ENCODE measurements around the gene STUB1. TPM values are rescaled to one million over a fixed set of nuclear protein-coding genes. Genes with fewer than 3 reads are reported as not detected.

Gene STUB1
- total RNA-seq, 2 experiments from 2014 or later = 72.4 to 85.5 TPM

- ChIA-PET CTCF (ENCODE audit: unreplicated experiment) (interaction anchor here (1.0 kb wide), 1 partner anchor 72 kb away, joined by 4 read pairs; the partner anchor contains the start of genes CHTF18 and RPUSD1), POLR2A (no interaction called here)
- Histone ChIP-seq H4K20me1 (ENCODE audit: insufficient read depth, low read length) (no peaks in the 10 kb centered on the region), H3K79me2 (ENCODE audit: insufficient read depth, low read depth, low read length) (no peaks in the 10 kb centered on the region), H3K36me3 (ENCODE audit: insufficient read depth, low read length) (no peaks in the 10 kb centered on the region), H3K9me2 (ENCODE audit: insufficient read depth, low read length) (no peaks in the 10 kb centered on the region), H3K27ac (ENCODE audit: low read depth, low read length, poor library complexity, severe bottlenecking) (no peak overlapping the region), H3K4me1 (ENCODE audit: insufficient read depth, low read length, poor library complexity, severe bottlenecking) (peaks cover 41% of the 10 kb centered on the region), H2AFZ (ENCODE audit: low read length) (no peak overlapping the region), H3K4me2 (ENCODE audit: low read length) (no peak overlapping the region), H3K4me3 (ENCODE audit: low read depth, low read length, poor library complexity, severe bottlenecking) (no peak overlapping the region), H3K9me3 (ENCODE audit: low read length) (no peaks in the 10 kb centered on the region)
- no TSS peak for BruUV-seq (replicated peaks)
- TF ChIP-seq CTCF (conservative IDR thresholded peaks at IDR 0.05; ENCODE audit: low read length) (no peak), EZH2phosphoT487 (IDR thresholded peaks at IDR 0.05; ENCODE audit: borderline replicate concordance, low read depth, low read length) (no peak)
- no peak for DNase-seq (ENCODE audit: low spot score)
- intact Hi-C loops (cut with micrococcal nuclease; ENCODE audit: unreplicated experiment) = no loop called here
Observed at GRCh38 chr16:716768-717325, 36.6 kb downstream of the STUB1 start.

- H4K20me1 ChIP-seq (ENCODE audit: insufficient read depth, low read length) = no peaks in the 10 kb centered on the region
- ChIA-PET CTCF (ENCODE audit: unreplicated experiment) (no interaction called here), POLR2A (no interaction called here)
- BruUV-seq (replicated peaks) = no TSS peak
- H3K9me3 ChIP-seq (ENCODE audit: low read length) = no peaks in the 10 kb centered on the region
- 0 out of 2 replicates have a peak, but pooled peaks cover 1% of the 10 kb centered on the region for H3K36me3 ChIP-seq (ENCODE audit: insufficient read depth, low read length)
- H2AFZ ChIP-seq (ENCODE audit: low read length) = no peak overlapping the region
- no peaks in the 10 kb centered on the region for H3K79me2 ChIP-seq (ENCODE audit: insufficient read depth, low read depth, low read length)
- no peak overlapping the region for H3K4me2 ChIP-seq (ENCODE audit: low read length)
- no peak for DNase-seq (ENCODE audit: low spot score)
- H3K27ac ChIP-seq (ENCODE audit: low read depth, low read length, poor library complexity, severe bottlenecking) = no peak overlapping the region
- no peak overlapping the region for H3K4me3 ChIP-seq (ENCODE audit: low read depth, low read length, poor library complexity, severe bottlenecking)
- H3K4me1 ChIP-seq (ENCODE audit: insufficient read depth, low read length, poor library complexity, severe bottlenecking) = peaks cover 49% of the 10 kb centered on the region
- H3K9me2 ChIP-seq (ENCODE audit: insufficient read depth, low read length) = no peaks in the 10 kb centered on the region
- TF ChIP-seq EZH2phosphoT487 (IDR thresholded peaks at IDR 0.05; ENCODE audit: borderline replicate concordance, low read depth, low read length) (no peak), CTCF (conservative IDR thresholded peaks at IDR 0.05; ENCODE audit: low read length) (no peak)
- intact Hi-C loops (cut with micrococcal nuclease; ENCODE audit: unreplicated experiment) = no loop called here
Observed at GRCh38 chr16:717450-718245, 37.4 kb downstream of the STUB1 start.

- ChIA-PET CTCF (ENCODE audit: unreplicated experiment) (no interaction called here), POLR2A (no interaction called here)
- no peaks in the 10 kb centered on the region for H3K9me3 ChIP-seq (ENCODE audit: low read length)
- no peak for TF ChIP-seq EZH2phosphoT487 (IDR thresholded peaks at IDR 0.05; ENCODE audit: borderline replicate concordance, low read depth, low read length)
- no peak for TF ChIP-seq CTCF (conservative IDR thresholded peaks at IDR 0.05; ENCODE audit: low read length)
- no peaks in the 10 kb centered on the region for H3K79me2 ChIP-seq (ENCODE audit: insufficient read depth, low read depth, low read length)
- H3K36me3 ChIP-seq (ENCODE audit: insufficient read depth, low read length) = 0 out of 2 replicates have a peak, but pooled peaks cover 9% of the 10 kb centered on the region
- intact Hi-C loops (cut with micrococcal nuclease; ENCODE audit: unreplicated experiment) = no loop called here
- peaks cover 55% of the 10 kb centered on the region for H3K4me1 ChIP-seq (ENCODE audit: insufficient read depth, low read length, poor library complexity, severe bottlenecking)
- no peak overlapping the region for H3K4me3 ChIP-seq (ENCODE audit: low read depth, low read length, poor library complexity, severe bottlenecking)
- H3K9me2 ChIP-seq (ENCODE audit: insufficient read depth, low read length) = no peaks in the 10 kb centered on the region
- DNase-seq (ENCODE audit: low spot score) = no peak
- H3K4me2 ChIP-seq (ENCODE audit: low read length) = no peak overlapping the region
- H4K20me1 ChIP-seq (ENCODE audit: insufficient read depth, low read length) = no peaks in the 10 kb centered on the region
- no peak overlapping the region for H3K27ac ChIP-seq (ENCODE audit: low read depth, low read length, poor library complexity, severe bottlenecking)
- no peak overlapping the region for H2AFZ ChIP-seq (ENCODE audit: low read length)
- no TSS peak for BruUV-seq (replicated peaks)
Observed at GRCh38 chr16:718389-718788, 38.2 kb downstream of the STUB1 start.

Data from OCI-LY7 (cell line).